GM13976 (cell line): ENCODE measurements around the gene CEBPE.
A peak's percentile ranks its signal among the peaks of the same experiment; 100 is the strongest.

ENCODE experiments used
- DNase-seq: peaks from one replicate; pipeline ENCODE4 v3.0.0; 2012; ENCODE audit warnings: low spot score
- CTCF ChIP-seq: IDR thresholded peaks from 2 replicates; pipeline ENCODE4 v1.5.1; 2012; ENCODE audit warnings: borderline replicate concordance, mild to moderate bottlenecking; ENCODE audit not compliant: insufficient read depth; ENCODE audit errors: extremely low read depth, missing control alignments, control extremely low read depth
- in situ Hi-C: fragments of 300-500 bp; cut with MboI; formaldehyde crosslinking; loops from one replicate; pipeline ENCODE4 v1.12.0; 2022; ENCODE audit warnings: low sequenced_read_pairs, mixed read lengths, inconsistent platforms; ENCODE audit not compliant: unreplicated experiment

Gene CEBPE

GRCh38 chr14:23125011-23125410, 6.0 kb upstream of the CEBPE start:
- TF ChIP-seq CTCF = no peak
- no peak for DNase-seq
- in situ Hi-C loops = loop anchor here (10.0 kb wide), 2 partner anchors 60 to 170 kb away; partner anchors contain the start of gene SLC7A8

- in situ Hi-C loops = loop anchor here (10.0 kb wide), 2 partner anchors 60 to 170 kb away; partner anchors contain the start of gene SLC7A8
- TF ChIP-seq CTCF = no peak
- DNase-seq = no peak
These were observed 5.4 kb upstream of the CEBPE start for GRCh38 chr14:23124337-23124954.

- no peak for DNase-seq
- TF ChIP-seq CTCF = no peak
- in situ Hi-C loops = loop anchor here (10.0 kb wide), 2 partner anchors 61 to 171 kb away; partner anchors contain the start of gene SLC7A8
These were observed 4.4 kb upstream of the CEBPE start for GRCh38 chr14:23123419-23123818.

- TF ChIP-seq CTCF = no peak
- in situ Hi-C loops = loop anchor here (10.0 kb wide), 2 partner anchors 63 to 173 kb away; partner anchors contain the start of gene SLC7A8
- no peak for DNase-seq
These were observed 3.0 kb upstream of the CEBPE start for GRCh38 chr14:23122086-23122485.

- peak; percentile 55 for DNase-seq
- in situ Hi-C loops = loop anchor here (10.0 kb wide), 2 partner anchors 63 to 173 kb away; partner anchors contain the start of gene SLC7A8
- no peak for TF ChIP-seq CTCF
These were observed 2.3 kb upstream of the CEBPE start for GRCh38 chr14:23121361-23121771.

- DNase-seq = peak; percentile 92
- peak; percentile 100 for TF ChIP-seq CTCF
- in situ Hi-C loops = loop anchor here (10.0 kb wide), 2 partner anchors 64 to 174 kb away; partner anchors contain the start of gene SLC7A8
These were observed 1.6 kb upstream of the CEBPE start for GRCh38 chr14:23120541-23121251.
